HG03442 (cell line): ENCODE measurements around the gene KLHL3.

Experiments
- ATAC-seq: cut with Tn5 transposase; IDR thresholded peaks from one replicate; pipeline ENCODE4 v1.9.1; 2021; ENCODE audit warnings: mild to moderate bottlenecking, moderate library complexity; ENCODE audit not compliant: unreplicated experiment

Gene KLHL3

DNA sequence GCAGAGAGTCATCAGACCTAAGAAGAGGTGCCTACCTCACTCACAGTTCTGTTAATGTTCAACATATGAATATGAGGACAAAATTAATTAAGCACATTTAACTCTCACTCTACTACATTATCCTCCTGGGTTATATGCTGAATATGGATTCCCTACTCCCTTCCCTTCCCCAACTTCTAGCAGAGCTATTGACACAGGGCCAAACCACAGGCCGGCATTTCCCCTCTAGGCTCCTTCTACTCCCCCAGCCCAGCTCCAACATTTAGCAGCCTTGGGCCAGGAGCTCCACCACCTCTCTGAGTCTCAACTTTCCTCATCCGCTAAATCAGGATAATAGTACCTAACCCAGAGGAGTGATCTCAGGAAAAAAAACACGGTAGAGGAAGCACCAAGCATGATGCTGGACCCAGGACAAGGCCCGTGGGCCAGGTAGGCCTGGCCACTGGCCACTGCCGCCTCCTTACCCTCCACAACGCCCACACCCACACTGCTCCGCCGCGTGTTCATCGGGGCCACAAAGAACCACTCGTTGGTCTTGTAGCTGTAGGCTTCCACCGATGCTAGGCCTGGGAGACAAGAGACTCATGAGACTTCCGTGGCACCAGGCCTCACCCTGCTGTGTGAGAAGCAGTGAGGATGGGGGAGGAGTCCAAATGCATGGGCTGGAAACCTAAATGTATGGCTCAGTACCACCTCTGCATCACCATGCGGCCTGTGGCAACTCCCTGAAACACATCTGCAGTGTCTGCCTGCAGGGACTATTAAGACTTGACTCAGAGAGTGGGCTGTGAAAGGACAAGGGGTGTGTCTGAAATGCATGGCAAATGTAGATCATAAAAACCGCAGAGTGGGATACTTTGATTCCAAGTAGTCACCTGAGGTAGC lies 98.8 kb downstream of the KLHL3 start:
- ATAC-seq: no peak

DNA sequence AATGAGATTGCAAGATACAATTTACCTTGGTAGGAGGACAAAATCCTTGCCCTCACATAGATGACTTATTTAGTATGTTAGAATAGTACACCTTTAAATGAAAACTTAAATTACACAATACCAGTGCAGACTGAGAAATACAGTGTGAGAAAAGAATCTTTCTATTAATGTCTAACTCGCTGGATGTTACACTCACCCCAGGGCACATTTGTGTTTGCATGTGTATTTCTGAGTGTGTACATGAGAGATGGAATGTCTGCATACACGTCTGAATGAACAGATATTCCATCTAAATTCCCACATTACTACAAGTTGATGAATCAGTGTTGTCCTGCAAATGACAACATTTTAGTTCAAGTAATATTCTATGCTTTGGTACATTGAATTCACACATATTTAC lies 99.8 kb downstream of the KLHL3 start:
- ATAC-seq: no peak

DNA sequence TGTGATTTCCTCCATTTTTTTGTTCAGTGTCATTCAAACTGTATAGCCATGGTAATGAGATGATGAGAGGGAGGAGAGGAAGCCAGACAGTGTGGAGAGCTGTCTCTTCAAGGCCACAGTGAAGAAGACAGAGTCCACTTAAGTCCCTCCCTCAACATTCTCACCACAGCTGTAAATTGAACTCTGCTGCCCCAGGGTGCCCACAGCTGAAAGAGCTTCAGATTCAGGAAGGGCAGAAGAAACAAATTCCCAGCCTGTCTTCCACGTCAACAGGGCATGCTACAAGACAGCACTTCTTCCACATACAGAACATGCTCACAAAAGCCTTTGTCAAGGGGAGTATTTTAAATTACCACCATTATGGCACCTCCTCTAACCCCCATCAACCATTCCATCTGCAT lies 100.4 kb downstream of the KLHL3 start:
- ATAC-seq: no peak

DNA sequence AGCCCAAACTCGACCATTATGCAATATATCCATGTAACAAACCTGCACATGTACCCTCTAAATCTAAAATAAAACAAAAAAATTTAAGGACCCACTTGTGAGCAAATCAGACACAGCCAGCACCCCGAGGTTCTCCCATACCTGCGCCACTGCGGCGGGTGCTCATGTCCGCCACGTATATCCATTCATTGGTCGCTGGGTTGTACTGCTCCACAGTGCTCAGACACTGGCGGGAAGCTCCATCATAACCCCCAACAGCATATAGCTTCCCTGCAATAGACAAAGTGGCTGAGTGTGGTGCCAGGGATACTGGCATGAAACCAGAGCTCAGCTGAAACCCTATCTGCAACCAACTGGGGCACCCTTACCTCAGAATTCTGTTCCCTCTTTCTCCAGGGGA lies 102.0 kb downstream of the KLHL3 start:
- no peak for ATAC-seq

DNA sequence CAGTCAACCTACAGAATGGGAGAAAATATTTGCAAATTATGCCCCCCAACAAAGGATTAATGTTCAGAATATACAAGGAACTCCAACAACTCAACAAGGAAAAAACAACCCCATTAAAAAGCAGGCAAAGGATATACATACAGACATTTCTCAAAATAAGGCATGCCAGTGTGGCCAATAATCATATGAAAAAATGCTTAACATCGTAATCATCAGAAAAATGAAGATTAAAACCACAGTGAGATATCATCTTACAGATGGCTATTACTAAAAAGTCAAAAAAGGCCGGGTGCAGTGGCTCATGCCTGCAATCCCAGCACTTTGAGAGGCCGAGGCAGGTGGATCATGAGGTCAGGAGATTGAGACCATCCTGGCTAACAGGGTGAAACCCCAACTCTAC lies 103.2 kb downstream of the KLHL3 start:
- ATAC-seq: no peak

DNA sequence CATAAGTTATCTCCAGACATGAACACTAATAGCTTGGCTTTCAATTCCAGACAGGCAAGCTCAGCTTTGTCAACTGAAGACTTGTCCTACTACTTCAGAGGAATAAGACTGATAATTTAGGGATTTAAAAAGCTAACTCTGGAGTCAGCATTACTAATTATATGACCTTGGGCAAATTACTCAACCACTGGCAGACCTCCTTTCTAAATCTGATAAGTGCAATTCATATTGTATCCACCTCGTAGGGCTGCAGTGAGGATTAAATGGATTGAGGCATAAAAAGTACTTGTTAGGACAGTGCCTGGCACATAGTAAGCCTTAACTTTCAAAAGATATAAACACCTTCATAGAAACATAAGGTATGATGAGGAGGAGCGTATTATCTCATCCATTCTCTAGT lies 104.4 kb downstream of the KLHL3 start:
- ATAC-seq: no peak

DNA sequence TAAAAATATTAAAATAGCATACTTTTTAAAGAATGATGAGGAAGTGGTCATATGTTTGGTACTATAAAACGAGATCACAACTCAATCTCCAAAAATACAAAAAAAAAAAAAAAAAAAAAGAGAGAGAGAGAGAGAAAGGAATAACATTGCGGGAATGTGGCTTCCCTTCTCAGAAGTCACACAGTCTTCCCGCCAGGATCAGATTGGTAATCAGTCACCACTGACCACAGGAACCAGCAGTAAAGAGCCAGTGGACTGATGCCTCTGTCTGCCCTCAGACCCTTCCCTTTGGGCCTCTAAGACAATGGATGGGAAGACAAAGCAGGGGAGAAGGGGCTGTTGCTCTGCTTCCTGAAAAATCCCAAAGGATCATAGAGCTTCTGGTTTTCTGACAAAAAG lies 104.9 kb downstream of the KLHL3 start:
- no peak for ATAC-seq

DNA sequence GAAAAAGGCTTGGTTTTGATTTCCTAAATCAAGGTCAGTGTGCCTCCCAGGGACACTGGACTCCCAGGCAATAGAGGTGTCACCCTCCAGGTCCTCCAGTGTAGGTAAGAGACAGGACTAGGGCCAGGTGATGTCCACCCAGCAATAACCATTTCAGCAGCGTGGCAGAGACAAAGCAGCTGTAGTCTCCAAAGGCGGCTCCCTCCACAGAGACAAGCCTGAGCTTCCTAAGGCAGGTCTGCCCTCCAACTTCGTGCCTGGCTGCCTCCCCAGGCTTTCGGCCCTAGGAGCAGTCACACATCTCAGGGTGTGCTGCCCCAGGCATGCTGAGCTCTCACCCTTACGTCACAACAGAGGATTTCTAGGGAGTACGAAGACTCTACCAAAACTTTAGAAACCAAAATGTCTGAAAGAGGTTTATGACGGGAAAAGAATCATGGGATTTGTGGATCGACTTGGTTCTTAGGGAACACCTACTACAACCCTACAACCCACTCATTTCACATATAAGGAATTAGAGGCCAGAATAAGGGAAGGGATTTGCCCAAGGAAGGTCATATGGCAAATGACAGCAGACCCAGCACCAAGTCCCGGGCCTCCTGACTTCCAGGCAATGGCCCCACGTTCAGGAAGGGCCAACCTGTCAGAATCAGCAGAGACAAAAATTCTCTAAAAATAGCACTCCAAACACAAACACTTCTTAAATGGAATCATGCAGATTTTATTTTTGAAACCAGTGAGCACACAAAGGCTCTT lies 105.5 kb downstream of the KLHL3 start:
- ATAC-seq: no peak

DNA sequence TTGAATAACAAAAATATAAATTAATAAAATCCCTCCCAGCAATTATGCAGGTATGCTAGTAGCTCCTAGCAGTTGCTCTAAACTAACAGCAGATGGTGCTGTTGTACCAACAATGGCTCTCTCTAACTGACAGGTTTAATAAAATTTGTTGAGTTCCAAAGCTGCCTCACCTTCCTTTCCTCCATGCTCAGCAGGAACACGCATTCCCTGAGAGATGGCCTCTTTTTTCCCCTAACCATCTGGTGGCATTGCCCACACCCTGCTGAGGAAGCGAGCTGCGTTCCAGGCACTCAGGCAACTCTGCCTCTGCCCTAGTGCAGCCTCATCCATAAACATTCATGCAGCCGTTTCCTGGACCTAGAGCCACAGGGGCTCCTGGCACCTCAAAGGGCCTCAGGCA lies 106.2 kb downstream of the KLHL3 start:
- ATAC-seq: peak; percentile 68

DNA sequence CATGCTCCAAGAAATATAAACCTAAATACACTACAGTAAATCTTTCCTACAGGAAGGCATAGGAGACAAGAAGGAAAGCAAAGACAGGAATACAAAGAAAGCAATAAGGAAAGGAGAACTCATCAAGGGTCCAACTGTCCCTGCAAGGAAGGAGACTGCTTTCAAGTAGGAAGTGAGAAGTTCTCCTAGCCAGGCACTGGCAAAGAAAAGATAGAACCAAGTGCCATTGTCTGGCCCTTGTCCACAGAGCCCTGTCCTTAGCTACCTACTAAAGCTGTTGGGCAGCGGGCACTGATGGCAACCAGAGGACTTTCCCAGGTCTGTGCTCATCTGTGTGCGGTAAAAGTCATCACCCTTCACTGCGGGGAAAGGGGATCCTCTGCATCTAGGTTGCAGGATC lies 108.2 kb downstream of the KLHL3 start:
- no peak for ATAC-seq

DNA sequence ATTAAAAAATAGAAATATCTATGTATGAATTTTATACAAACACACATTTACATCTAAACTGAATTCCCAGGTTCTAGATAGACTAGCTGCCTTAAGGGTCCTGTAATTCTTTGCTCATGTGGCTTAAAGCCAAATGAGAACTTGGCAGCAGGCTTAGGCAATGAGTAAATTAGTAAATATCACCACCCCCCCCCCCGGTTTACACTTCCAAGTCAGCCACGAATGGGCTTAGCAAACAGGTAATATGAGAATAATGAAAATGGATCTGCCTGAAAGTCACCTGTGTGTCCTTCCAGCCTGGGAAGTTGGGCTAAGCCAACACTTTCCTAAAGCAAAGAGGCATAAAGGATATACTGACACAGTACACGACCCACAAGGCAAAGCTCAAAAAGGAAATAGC lies 108.6 kb downstream of the KLHL3 start:
- no peak for ATAC-seq

DNA sequence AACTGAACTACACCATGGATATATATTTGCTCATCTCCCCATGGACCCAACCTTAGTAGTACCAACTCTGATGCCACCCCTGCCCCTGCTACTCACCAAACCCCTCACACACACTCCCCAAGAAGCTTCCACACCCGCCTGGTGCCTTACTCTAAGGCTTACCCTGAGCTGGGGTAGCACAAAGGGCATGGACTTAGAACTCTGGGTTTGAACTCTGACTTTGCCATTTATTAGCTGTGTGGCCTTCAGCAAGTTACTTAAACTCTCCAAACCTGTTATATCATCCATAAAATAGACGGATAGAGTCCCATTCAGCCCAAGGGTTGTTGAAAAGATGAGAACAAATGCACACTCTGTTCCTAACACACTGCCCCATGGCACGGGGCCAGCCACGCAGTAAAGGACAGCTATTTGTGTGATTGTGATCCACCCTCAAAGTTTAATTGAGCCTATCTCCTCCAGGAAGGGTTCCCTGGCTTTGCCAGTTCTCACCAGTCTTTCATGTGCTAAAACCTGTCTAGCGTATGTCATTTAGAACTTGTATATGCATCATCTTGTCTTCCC lies 111.0 kb downstream of the KLHL3 start:
- no peak for ATAC-seq

DNA sequence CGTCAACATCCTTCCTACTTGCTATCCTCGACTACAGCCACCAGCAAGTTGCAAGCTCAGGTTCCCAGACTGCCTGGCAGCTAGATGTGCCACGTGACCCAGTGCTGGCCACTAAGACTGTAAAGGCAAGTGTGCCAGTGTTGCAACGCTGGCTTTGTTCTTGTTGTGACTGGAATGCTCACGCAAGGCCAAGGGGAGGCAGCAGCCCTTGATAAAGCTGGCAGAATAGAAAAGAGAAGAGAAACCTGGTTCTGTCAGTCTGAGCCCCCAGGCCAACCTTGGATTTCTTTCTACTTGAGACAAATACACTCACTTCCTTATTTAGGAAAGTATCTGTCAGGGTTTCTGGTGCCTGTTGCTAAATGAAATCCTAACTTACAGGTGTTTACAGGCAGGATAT lies 113.0 kb downstream of the KLHL3 start:
- no peak for ATAC-seq

DNA sequence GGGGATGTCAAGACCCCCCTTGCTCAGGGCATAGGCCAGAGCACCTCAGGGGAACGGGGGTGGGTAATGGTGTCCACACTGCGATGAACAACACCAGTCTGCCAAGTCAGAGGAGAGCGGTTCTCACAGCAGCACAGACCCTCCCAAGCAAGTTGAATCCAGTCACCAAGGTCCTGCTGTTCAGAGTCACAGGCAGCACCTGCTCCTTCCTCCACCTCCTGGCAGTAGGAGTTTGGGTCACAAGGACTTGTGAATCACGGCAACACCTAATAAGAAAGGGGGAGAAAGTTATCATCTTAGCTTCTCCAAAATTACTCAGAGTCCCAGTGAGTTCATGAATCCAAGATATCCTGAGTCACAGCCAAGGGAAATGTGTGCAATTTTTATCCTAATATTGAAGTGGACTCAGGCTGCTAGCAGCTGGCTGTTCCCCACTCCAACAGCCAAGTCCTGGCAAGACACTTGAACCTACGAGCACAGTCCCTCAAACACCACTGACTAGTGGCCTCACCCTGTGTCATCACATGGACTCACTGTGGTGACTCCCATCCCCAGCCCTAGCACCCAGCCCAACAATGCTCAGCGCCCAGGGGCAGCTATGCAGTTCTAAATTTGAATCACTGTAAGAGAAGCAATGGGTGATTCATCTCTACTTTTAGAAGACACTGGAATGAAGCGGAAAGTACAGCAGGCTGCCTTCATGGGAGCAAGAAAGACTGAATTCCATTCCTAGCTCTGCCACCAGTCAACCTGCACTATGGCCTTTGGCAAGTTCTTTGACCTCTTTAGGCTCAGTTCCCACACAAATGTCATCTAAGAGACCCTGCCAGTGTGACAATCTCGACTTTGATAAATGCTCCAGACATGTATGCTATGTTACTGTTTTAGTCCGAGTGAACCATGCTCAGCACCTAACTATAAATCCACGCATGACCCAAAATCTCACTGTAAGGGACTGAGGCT lies 113.7 kb downstream of the KLHL3 start:
- ATAC-seq: no peak

DNA sequence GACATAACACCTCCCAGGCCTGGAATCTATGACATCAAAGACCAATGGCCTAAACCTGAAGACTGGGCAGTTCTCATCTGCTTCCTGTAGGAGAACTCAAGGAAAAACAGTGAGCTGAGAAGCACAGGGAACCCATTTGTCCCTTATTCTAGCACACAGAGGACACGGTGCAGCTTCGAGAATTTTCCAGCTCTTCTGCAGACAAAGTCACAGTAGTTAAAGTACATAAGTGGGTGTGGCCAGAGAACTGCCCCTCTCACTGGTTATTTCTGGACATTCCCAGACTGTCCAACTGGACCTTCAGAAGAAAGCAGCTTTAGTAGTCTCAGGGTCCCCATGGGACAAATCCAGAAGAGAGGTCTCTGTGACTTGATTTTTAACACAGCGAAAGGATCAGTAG lies 114.6 kb downstream of the KLHL3 start:
- ATAC-seq: no peak

DNA sequence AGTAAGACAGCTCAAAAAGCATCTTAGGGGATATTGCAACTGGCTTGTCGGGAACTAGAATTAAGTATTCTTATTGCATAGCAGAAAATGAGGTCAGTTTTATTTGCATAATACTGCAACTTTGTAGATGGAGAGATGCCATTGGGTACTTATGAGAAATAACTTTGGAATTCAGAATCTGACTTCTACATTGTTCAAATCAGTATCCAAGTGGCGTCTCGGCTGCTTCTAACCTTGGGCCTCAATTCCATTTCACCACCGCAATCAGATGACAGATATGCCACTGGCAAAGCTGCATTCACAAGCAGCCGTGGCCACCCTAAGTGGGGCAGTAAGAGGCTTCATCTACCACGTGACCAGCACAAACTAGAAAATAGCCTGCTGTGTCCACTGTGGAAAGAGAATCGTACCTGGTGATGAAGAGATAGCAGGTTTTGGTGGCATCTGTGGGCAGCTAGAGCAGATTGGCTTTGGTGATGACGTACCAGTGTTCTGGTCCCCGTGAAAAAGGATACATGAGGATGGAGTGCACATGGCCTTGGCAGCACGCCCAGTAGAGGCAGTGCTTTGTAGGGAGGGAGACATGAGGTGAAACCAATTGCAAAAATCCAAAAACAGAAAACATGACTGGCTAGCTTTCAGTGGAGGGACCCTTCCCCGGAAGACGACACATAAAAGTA lies 116.6 kb downstream of the KLHL3 start:
- ATAC-seq: no peak

DNA sequence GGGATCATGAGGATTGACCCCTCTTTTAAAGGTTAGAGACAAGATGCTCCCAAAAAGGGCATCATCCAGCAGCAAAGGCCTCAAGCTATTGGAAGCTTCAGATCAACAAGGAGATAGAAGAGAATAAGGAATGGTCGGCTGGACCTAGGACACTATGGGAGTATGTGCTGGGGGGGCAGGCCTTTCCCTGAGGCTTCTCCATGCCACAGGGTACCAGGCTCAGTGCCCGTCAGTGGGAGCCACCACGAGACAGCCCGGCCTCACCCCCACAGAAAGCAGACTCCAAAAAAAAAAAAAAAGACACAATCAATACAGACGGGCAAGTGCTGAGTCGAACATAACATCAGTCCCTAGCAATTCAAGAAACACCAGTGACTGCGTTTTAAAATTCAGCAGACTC lies 117.4 kb downstream of the KLHL3 start:
- ATAC-seq: no peak

DNA sequence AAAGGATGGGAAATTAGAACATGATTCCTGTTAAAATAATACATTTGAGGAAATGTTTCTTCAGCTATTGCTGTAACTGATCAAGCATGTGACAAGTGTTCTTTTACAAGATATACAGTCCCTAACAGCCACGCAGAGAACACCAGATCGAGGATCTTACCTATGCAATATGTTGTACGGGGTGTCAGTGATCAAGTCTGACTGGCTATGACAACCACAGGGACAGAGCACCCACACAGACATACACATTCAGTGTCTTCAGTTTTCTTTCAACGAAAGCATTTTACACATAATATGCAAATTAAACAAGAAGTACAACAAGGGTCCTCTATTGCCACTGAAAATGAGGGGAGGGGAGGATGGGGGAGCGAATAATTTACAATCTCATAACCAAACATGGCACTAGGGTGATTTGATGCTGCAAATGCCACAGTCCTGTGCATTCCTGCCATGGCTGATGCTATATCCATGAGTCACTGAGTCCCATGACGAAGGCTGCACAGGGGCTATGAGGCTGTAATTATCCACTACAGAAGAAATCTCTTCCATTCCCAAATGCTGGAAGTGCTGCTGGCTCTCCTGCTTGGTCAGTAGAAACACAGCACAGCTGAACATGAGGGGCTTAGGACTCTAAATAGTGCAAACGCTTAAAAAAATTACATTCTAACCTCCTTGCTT lies 118.2 kb downstream of the KLHL3 start:
- no peak for ATAC-seq

DNA sequence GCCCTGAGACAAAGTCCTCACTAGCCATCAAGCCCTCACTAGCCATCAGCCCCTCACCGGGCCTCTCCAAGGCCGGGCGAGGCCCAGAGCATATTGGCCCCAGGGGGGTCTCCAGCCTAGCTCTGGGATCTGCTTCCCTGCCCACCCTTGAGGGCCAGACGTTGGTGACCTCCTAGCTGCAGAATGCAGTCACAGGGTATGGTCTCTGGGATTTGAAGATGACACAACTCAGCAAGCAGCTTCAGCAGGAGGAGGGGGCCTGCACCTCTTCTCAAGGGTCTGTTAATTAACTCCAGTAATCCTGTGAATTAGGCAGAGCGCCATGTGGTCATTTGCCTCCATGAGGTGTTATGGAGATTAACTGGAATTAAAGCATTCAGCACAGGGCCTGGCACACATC lies 119.8 kb downstream of the KLHL3 start:
- no peak for ATAC-seq
